SK-N-SH treated with all-trans-retinoic acid at 6 μM for 48 hours (cell line): Measurements from ENCODE around the gene B4GALT1.

Experiments used
- ARNTL ChIP-seq: fragments of 450-650 bp; formaldehyde crosslinking; IDR thresholded peaks from 2 replicates; pipeline ENCODE4 v1.5.0; 2020; ENCODE audit warnings: low read depth, mild to moderate bottlenecking, moderate library complexity, borderline replicate concordance
- ISL1 ChIP-seq: fragments of 250-450 bp; sonication (Bioruptor Pico); IDR thresholded peaks from 2 replicates; pipeline ENCODE4 v2.1.2; 2022; ENCODE audit warnings: mild to moderate bottlenecking, moderate library complexity
- OSR1 ChIP-seq: fragments of 250-450 bp; sonication (Bioruptor Pico); IDR thresholded peaks from 2 replicates; pipeline ENCODE4 v1.8.0; 2022; ENCODE audit warnings: moderate library complexity, mild to moderate bottlenecking, inconsistent platforms
- RARB ChIP-seq: fragments of 250-450 bp; sonication (Bioruptor Pico); IDR thresholded peaks from 2 replicates; pipeline ENCODE4 v1.8.0; 2021; ENCODE audit warnings: mild to moderate bottlenecking, moderate library complexity
- SNAI2 ChIP-seq: fragments of 250-450 bp; sonication (Bioruptor Pico); IDR thresholded peaks from 2 replicates; pipeline ENCODE4 v1.5.0; 2020; ENCODE audit warnings: mild to moderate bottlenecking, moderate library complexity
- ZFP30 ChIP-seq: fragments of 450-650 bp; formaldehyde crosslinking; IDR thresholded peaks from 2 replicates; pipeline ENCODE4 v1.5.0; 2022; ENCODE audit warnings: mild to moderate bottlenecking, moderate library complexity
- TF ChIP-seq, protein P1 (sequence below): fragments of 250-450 bp; sonication (Bioruptor Pico); IDR thresholded peaks from 2 replicates; pipeline ENCODE4 v1.8.0; 2020; ENCODE audit warnings: mild to moderate bottlenecking, moderate library complexity, borderline replicate concordance

DNA sequence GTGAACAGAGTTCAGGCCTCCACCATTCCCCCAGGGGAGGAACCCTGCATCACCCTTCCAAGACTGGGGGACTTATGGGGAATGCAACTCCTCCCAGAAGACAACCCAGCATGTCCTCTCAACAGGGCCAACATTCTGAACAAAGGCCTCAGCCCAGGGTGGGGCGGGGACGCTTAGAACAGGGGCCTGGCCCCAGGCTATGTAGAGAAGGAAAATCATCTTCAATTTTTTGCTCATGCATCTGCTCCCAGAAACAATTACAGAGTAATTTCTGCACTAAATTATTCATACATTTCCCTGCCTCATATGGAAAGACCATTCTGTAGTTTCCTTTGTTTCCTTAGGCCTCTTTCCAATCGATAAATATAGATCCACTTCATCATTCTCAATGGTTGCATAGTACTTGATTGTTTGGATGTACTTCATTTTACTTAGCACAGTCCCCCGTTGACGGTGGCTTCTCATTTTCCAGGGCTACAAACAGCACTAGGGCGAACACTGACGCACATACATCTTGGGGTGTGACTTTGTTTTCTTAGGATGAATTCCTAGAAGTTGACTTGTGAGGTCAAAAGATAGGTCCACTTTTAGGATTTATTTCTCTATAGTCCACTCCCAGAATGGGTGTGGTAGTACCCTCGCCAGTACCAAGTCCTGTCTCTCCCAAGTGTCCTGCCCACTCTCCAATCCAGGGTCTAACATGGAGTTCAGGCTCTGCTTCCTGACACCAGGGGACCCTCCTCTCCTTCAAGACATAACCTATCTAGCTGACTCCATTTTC lies 63.4 kb downstream of the B4GALT1 start:
- TF ChIP-seq SNAI2 (CRISPR knock-in tag): no peak
- no peak for TF ChIP-seq OSR1 (CRISPR knock-in tag)
- no peak for TF ChIP-seq ISL1 (CRISPR knock-in tag)
- TF ChIP-seq ARNTL: no peak
- TF ChIP-seq RARB (CRISPR knock-in tag): no peak
- TF ChIP-seq, protein P1, sequence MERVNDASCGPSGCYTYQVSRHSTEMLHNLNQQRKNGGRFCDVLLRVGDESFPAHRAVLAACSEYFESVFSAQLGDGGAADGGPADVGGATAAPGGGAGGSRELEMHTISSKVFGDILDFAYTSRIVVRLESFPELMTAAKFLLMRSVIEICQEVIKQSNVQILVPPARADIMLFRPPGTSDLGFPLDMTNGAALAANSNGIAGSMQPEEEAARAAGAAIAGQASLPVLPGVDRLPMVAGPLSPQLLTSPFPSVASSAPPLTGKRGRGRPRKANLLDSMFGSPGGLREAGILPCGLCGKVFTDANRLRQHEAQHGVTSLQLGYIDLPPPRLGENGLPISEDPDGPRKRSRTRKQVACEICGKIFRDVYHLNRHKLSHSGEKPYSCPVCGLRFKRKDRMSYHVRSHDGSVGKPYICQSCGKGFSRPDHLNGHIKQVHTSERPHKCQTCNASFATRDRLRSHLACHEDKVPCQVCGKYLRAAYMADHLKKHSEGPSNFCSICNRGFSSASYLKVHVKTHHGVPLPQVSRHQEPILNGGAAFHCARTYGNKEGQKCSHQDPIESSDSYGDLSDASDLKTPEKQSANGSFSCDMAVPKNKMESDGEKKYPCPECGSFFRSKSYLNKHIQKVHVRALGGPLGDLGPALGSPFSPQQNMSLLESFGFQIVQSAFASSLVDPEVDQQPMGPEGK (CRISPR knock-in tag): no peak
- no peak for TF ChIP-seq ZFP30 (CRISPR knock-in tag)
